Measurements from ENCODE around the gene RIIAD1.

Gene RIIAD1

DNA sequence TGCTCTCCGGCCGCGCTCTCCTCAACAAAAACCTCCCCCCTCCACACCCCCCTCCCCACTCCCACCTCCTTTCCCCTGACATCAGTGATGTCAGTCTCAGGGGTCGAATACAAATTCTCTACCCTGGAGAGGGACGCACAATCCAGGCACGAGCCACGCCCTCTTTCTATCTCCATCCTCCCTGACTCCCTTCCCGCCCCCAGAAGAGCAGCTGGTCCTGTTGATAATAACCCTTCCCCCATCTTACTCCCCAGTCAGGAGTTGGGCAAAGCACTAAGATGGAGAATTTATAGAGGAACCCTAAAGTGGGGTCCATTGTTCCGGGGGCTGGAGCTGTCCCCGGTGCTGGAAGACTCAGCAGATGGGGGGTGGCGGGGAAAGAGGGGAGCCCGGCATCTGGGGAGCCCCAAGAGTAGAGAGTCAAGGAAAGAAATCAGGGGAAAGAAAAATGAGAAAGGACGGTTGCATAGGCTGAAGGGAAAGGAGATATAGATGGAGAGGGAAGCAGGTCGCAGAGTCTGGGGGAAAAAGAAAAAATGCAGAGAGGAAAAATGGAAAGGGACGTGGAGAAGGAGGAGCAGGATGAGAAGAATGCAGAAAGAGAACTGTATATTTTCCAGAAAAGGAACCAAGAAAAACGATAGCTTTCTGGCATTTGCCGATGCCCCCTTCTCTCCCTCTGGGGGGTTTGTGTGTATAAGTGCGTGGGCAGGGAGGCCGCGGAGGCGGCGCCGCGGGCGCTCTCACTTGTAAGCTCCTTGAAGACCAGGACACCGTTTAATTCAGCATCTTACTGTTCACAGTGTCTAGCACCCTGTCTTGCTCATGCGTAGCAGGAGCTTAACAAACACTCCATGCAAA lies 4.3 kb upstream of the RIIAD1 start, which contains the start of gene CELF3 (continued):
- TF ChIP-seq ZNF239 (tag by site-specific recombination; IDR thresholded peaks at IDR 0.05) (no peak), ZBTB26 (tag by site-specific recombination; optimal IDR thresholded peaks at IDR 0.05) (peak; percentile 16), SP3 (tag by site-specific recombination; IDR thresholded peaks at IDR 0.05) (peak; percentile 80), ZSCAN23 (tag by site-specific recombination; IDR thresholded peaks at IDR 0.05) (no peak), ZNF623 (tag by site-specific recombination; IDR thresholded peaks at IDR 0.05) (no peak), ZNF121 (tag by site-specific recombination; IDR thresholded peaks at IDR 0.05) (no peak), ZNF791 (tag by site-specific recombination; IDR thresholded peaks at IDR 0.05) (0 out of 2 replicates have a peak, but pooled peaks have one; percentile 40), ZNF341 (tag by site-specific recombination; IDR thresholded peaks at IDR 0.05; ENCODE audit: low read depth) (0 out of 2 replicates have a peak, but pooled peaks have one; percentile 19), KLF16 (tag by site-specific recombination; IDR thresholded peaks at IDR 0.05) (peak; percentile 80), ZNF148 (tag by site-specific recombination; IDR thresholded peaks at IDR 0.05; ENCODE audit: borderline replicate concordance) (no peak), GLI4 (tag by site-specific recombination; IDR thresholded peaks at IDR 0.05) (no peak), BCL11B (tag by site-specific recombination; IDR thresholded peaks at IDR 0.05; ENCODE audit: low read depth) (no peak), ZNF48 (tag by site-specific recombination; IDR thresholded peaks at IDR 0.05) (no peak), HOXD13 (CRISPR knock-in tag; IDR thresholded peaks at IDR 0.05; ENCODE audit: borderline replicate concordance) (no peak), ZNF248 (tag by site-specific recombination; IDR thresholded peaks at IDR 0.05) (no peak), ZNF704 (tag by site-specific recombination; IDR thresholded peaks at IDR 0.05) (no peak), ZNF585B (tag by site-specific recombination; IDR thresholded peaks at IDR 0.05) (no peak), ZNF600 (tag by site-specific recombination; IDR thresholded peaks at IDR 0.05) (0 out of 2 replicates have a peak, but pooled peaks have one; percentile 38), ZFP37 (tag by site-specific recombination; IDR thresholded peaks at IDR 0.05) (no peak), PRDM2 (tag by site-specific recombination; IDR thresholded peaks at IDR 0.05; ENCODE audit: borderline replicate concordance) (no peak), ZNF830 (tag by site-specific recombination; IDR thresholded peaks at IDR 0.05; ENCODE audit: low read depth) (no peak), GLI2 (tag by site-specific recombination; IDR thresholded peaks at IDR 0.05; ENCODE audit: borderline replicate concordance, low read depth) (no peak), ZNF350 (tag by site-specific recombination; IDR thresholded peaks at IDR 0.05) (no peak)
- TF ChIP-seq, protein P1, sequence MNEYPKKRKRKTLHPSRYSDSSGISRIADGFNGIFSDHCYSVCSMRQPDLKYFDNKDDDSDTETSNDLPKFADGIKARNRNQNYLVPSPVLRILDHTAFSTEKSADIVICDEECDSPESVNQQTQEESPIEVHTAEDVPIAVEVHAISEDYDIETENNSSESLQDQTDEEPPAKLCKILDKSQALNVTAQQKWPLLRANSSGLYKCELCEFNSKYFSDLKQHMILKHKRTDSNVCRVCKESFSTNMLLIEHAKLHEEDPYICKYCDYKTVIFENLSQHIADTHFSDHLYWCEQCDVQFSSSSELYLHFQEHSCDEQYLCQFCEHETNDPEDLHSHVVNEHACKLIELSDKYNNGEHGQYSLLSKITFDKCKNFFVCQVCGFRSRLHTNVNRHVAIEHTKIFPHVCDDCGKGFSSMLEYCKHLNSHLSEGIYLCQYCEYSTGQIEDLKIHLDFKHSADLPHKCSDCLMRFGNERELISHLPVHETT (tag by site-specific recombination; IDR thresholded peaks at IDR 0.05): peak; percentile 35; the same call in 1 of the 2 replicates
- TF ChIP-seq, protein P2, sequence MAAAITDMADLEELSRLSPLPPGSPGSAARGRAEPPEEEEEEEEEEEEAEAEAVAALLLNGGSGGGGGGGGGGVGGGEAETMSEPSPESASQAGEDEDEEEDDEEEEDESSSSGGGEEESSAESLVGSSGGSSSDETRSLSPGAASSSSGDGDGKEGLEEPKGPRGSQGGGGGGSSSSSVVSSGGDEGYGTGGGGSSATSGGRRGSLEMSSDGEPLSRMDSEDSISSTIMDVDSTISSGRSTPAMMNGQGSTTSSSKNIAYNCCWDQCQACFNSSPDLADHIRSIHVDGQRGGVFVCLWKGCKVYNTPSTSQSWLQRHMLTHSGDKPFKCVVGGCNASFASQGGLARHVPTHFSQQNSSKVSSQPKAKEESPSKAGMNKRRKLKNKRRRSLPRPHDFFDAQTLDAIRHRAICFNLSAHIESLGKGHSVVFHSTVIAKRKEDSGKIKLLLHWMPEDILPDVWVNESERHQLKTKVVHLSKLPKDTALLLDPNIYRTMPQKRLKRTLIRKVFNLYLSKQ (tag by site-specific recombination; IDR thresholded peaks at IDR 0.05; ENCODE audit: borderline replicate concordance): no peak
